Thymus (tissue), 11 donors: Measurements from ENCODE around the gene ZACN. TPM values are rescaled to one million over a fixed set of nuclear protein-coding genes. Genes with fewer than 3 reads are reported as not detected.

Source experiments
- DNase-seq, 9 donors: peaks; one replicate each; pipeline ENCODE4 v3.0.0-alpha.2; 2013; ENCODE audit warnings: low spot score in 9 of 9, low read depth in 6 of 9, missing footprints in 1 of 9
- H3K27ac ChIP-seq, 2 donors: one replicate each; pipeline ENCODE4 v1.5.1; 2013; ENCODE audit warnings: control low read depth in 1 of 2, low read depth in 1 of 2, low read length in 1 of 2, mild to moderate bottlenecking in 1 of 2, moderate library complexity in 1 of 2
- H3K27me3 ChIP-seq, 2 donors: one replicate each; pipeline ENCODE4 v1.5.1; 2013; ENCODE audit warnings: low read length in 1 of 2; ENCODE audit not compliant: control insufficient read depth in 2 of 2, insufficient read depth in 1 of 2
- H3K36me3 ChIP-seq, 2 donors: one replicate each; pipeline ENCODE4 v1.5.1; 2013; ENCODE audit warnings: low read length in 1 of 2, mild to moderate bottlenecking in 1 of 2, moderate library complexity in 1 of 2; ENCODE audit not compliant: control insufficient read depth in 2 of 2, insufficient read depth in 2 of 2
- H3K4me1 ChIP-seq, 2 donors: one replicate each; pipeline ENCODE4 v1.5.1; 2013; ENCODE audit warnings: low read length in 2 of 2; ENCODE audit not compliant: control insufficient read depth in 2 of 2, insufficient read depth in 2 of 2
- H3K4me3 ChIP-seq, 2 donors: one replicate each; pipeline ENCODE4 v1.5.1; 2013; ENCODE audit warnings: low read length in 2 of 2, control low read depth in 1 of 2, mild to moderate bottlenecking in 1 of 2
- H3K9me3 ChIP-seq, 2 donors: one replicate each; pipeline ENCODE4 v1.5.1; 2013; ENCODE audit warnings: low read length in 1 of 2, mild to moderate bottlenecking in 1 of 2; ENCODE audit not compliant: control insufficient read depth in 2 of 2, insufficient read depth in 1 of 2
- WGBS: extraction: QIAGEN DNeasy Blood & Tissue Kit; methylation state at CpG from one replicate; pipeline ENCODE4 v1.1.7; 2013; 5-methylcytosine and 5-hydroxymethylcytosine counted together
- polyA plus RNA-seq: library from polyadenylated mRNA; stranded (reverse); fragments of 200-250 nt; gene quantifications from one replicate; pipeline ENCODE4 v1.2.3, GENCODE V29; 2013
- total RNA-seq: library from RNA; stranded (reverse); fragments of 120-200 nt; gene quantifications from one replicate; pipeline ENCODE4 v1.2.4, GENCODE V29; 2013
- donor health status: healthy.

Gene ZACN
- total and polyA plus RNA-seq, 2 donors, result 1.5 to 10.3 TPM

- H3K4me3 ChIP-seq, result no peak overlapping the region
- H3K9me3 ChIP-seq, result no peaks in the 10 kb centered on the region
- no peak for DNase-seq
- peaks cover 3 to 12% of the 10 kb centered on the region in 2 donors for H3K4me1 ChIP-seq
- 96% methylated on average over 24 of the region's 24 CpGs for WGBS
- H3K36me3 ChIP-seq, result no peaks in the 10 kb centered on the region
- H3K27ac ChIP-seq, result no peak overlapping the region
- peaks cover 7 to 12% of the 10 kb centered on the region in 2 donors for H3K27me3 ChIP-seq
Measured at GRCh38 chr17:76122431-76123190, 43.6 kb downstream of the ZACN start.

GRCh38 chr17:76123191-76123499, 44.2 kb downstream of the ZACN start:
- H3K27me3 ChIP-seq, result peaks cover 7 to 12% of the 10 kb centered on the region in 2 donors

GRCh38 chr17:76123749-76124581, 45.0 kb downstream of the ZACN start:
- Histone ChIP-seq H3K27me3 (peaks cover 7 to 12% of the 10 kb centered on the region in 2 donors), H3K36me3 (no peaks in the 10 kb centered on the region), H3K27ac (no peak overlapping the region), H3K4me1 (peaks cover 3 to 12% of the 10 kb centered on the region in 2 donors), H3K4me3 (no peak overlapping the region), H3K9me3 (no peaks in the 10 kb centered on the region)
- WGBS, result 85% methylated on average over 9 of the region's 9 CpGs
- DNase-seq, result no peak

More at GRCh38 chr17:76123191-76123499, 44.2 kb downstream of the ZACN start:
- Histone ChIP-seq H3K4me3 (no peak overlapping the region), H3K27ac (no peak overlapping the region), H3K4me1 (peaks cover 3 to 12% of the 10 kb centered on the region in 2 donors), H3K9me3 (no peaks in the 10 kb centered on the region), H3K36me3 (no peaks in the 10 kb centered on the region)
- no peak for DNase-seq
- WGBS, result 83% methylated on average over 5 of the region's 5 CpGs

GRCh38 chr17:76124582-76125390, 45.8 kb downstream of the ZACN start:
- Histone ChIP-seq H3K36me3 (no peaks in the 10 kb centered on the region), H3K4me1 (peaks cover 3 to 12% of the 10 kb centered on the region in 2 donors), H3K27me3 (peaks cover 7 to 12% of the 10 kb centered on the region in 2 donors), H3K27ac (no peak overlapping the region), H3K9me3 (no peaks in the 10 kb centered on the region), H3K4me3 (no peak overlapping the region)
- no peak for DNase-seq
- 96% methylated on average over 22 of the region's 22 CpGs for WGBS

- Histone ChIP-seq H3K27ac (no peak overlapping the region), H3K9me3 (no peaks in the 10 kb centered on the region), H3K27me3 (peaks cover 7 to 12% of the 10 kb centered on the region in 2 donors), H3K4me3 (no peak overlapping the region), H3K4me1 (peaks cover 3 to 13% of the 10 kb centered on the region in 2 donors), H3K36me3 (no peaks in the 10 kb centered on the region)
- no peak for DNase-seq
- 95% methylated on average over 5 of the region's 5 CpGs for WGBS
Measured at GRCh38 chr17:76125391-76125675, 46.4 kb downstream of the ZACN start.

- peaks cover 3 to 18% of the 10 kb centered on the region in 2 donors for H3K4me1 ChIP-seq
- H3K9me3 ChIP-seq, result no peaks in the 10 kb centered on the region
- DNase-seq, result no peak
- 94% methylated on average over 1 of the region's 1 CpG for WGBS
- no peaks in the 10 kb centered on the region for H3K36me3 ChIP-seq
- no peak overlapping the region for H3K27ac ChIP-seq
- peaks cover 7 to 15% of the 10 kb centered on the region in 2 donors for H3K27me3 ChIP-seq
- no peak overlapping the region for H3K4me3 ChIP-seq
Measured at GRCh38 chr17:76125922-76126321, 46.9 kb downstream of the ZACN start.

GRCh38 chr17:76130473-76130872, 51.5 kb downstream of the ZACN start:
- Histone ChIP-seq H3K4me3 (no peak overlapping the region), H3K36me3 (no peaks in the 10 kb centered on the region), H3K27me3 (peaks cover 0 to 27% of the 10 kb centered on the region in 2 donors), H3K27ac (no peak overlapping the region), H3K4me1 (peaks cover 0 to 14% of the 10 kb centered on the region in 2 donors), H3K9me3 (no peaks in the 10 kb centered on the region)
- WGBS, result 53% methylated on average over 13 of the region's 13 CpGs
- DNase-seq, result no peak

- Histone ChIP-seq H3K36me3 (no peaks in the 10 kb centered on the region), H3K9me3 (no peaks in the 10 kb centered on the region), H3K27ac (no peak overlapping the region), H3K27me3 (peaks cover 0 to 34% of the 10 kb centered on the region in 2 donors), H3K4me1 (peaks cover 0 to 18% of the 10 kb centered on the region in 2 donors), H3K4me3 (no peak overlapping the region)
- no peak for DNase-seq
- WGBS, result 89% methylated on average over 21 of the region's 21 CpGs
Measured at GRCh38 chr17:76131051-76131691, 52.2 kb downstream of the ZACN start.
